NB4 (cell line): ENCODE results near the gene CFL1.

Source experiments
- CTCF ChIP-seq: IDR thresholded peaks from one replicate; pipeline ENCODE4 v1.5.1; 2012; ENCODE audit warnings: low read depth, low read length
- MAX ChIP-seq: IDR thresholded peaks from 2 replicates; pipeline ENCODE4 v1.6.1; 2011; ENCODE audit warnings: low read depth, low read length
- MYC ChIP-seq: IDR thresholded peaks from 2 replicates; pipeline ENCODE4 v1.6.1; 2011; ENCODE audit warnings: low read depth, low read length
- POLR2A ChIP-seq: IDR thresholded peaks from 2 replicates; pipeline ENCODE4 v1.6.1; 2011; ENCODE audit warnings: mild to moderate bottlenecking; ENCODE audit not compliant: insufficient read length; ENCODE audit errors: extremely low read depth

- TF ChIP-seq POLR2A (no peak), CTCF (no peak), MAX (no peak), MYC (no peak)
These were observed 15.8 kb downstream of the CFL1 start for GRCh38 chr11:65842144-65842543.
